ENCODE data around the gene STAT5B. TPM values are rescaled to one million over a fixed set of nuclear protein-coding genes. Genes with fewer than 3 reads are reported as not detected.
"Not testable (repeated sequence)": the region's sequence is repeated elsewhere in the genome, so short reads cannot be mapped to it uniquely, and the experiment has no call there.

STAT5B gene
- total RNA-seq, 1 experiment from 2014 or later = 36.4 TPM

- H3K4me3 Mint-ChIP-seq = no peak overlapping the region
- no peak overlapping the region for H3K27ac Mint-ChIP-seq
- no peaks in the 10 kb centered on the region for H3K9me3 Mint-ChIP-seq
- TF ChIP-seq IRF2 (CRISPR knock-in tag; IDR thresholded peaks at IDR 0.05; ENCODE audit: borderline replicate concordance, low read depth) = no peak
- TF ChIP-seq TEAD4 (CRISPR knock-in tag; IDR thresholded peaks at IDR 0.05) = no peak
- no peak for TF ChIP-seq NFYB (CRISPR knock-in tag; conservative IDR thresholded peaks at IDR 0.05; ENCODE audit: low read depth)
- no peak for TF ChIP-seq FOXP4 (CRISPR knock-in tag; IDR thresholded peaks at IDR 0.05)
- TF ChIP-seq CBFB (CRISPR knock-in tag; IDR thresholded peaks at IDR 0.05; ENCODE audit: low read depth) = no peak
- no peak for TF ChIP-seq USF1 (CRISPR knock-in tag; IDR thresholded peaks at IDR 0.05)
- TF ChIP-seq ZNF281 (CRISPR knock-in tag; IDR thresholded peaks at IDR 0.05) = no peak
- TF ChIP-seq RORB (CRISPR knock-in tag; IDR thresholded peaks at IDR 0.05) = no peak
- DNase-seq (ENCODE audit: low spot score) (no peak), ATAC-seq (no peak)
- peaks cover 22% of the 10 kb centered on the region for H3K4me1 Mint-ChIP-seq
- CTCF ChIA-PET = interaction anchor here (0.6 to 7.3 kb wide), 9 partner anchors 9 to 329 kb away, joined by 3 to 55 read pairs (median 3); partner anchors contain the start of gene KCNH4
- peaks cover 29% of the 10 kb centered on the region for H3K27me3 Mint-ChIP-seq (ENCODE audit: low read depth)
- no peaks in the 10 kb centered on the region for H3K36me3 Mint-ChIP-seq
- POLR2A ChIA-PET = interaction anchor here (0.6 kb wide), 1 partner anchor 269 kb away, joined by 5 read pairs; no protein-coding TSS in a partner anchor
Observed at GRCh38 chr17:42188749-42189650, 87.2 kb downstream of the STAT5B start.

GRCh38 chr17:42187833-42188232 is 88.4 kb downstream of the STAT5B start:
- DNase-seq (ENCODE audit: low spot score) = no peak
- no peak for TF ChIP-seq ZBTB43 (CRISPR knock-in tag; IDR thresholded peaks at IDR 0.05)
- no peak for TF ChIP-seq RORB (CRISPR knock-in tag; IDR thresholded peaks at IDR 0.05)
- no peak for TF ChIP-seq ZNF263 (CRISPR knock-in tag; IDR thresholded peaks at IDR 0.05; ENCODE audit: low read depth)
- no peak for TF ChIP-seq MXD4 (CRISPR knock-in tag; IDR thresholded peaks at IDR 0.05; ENCODE audit: borderline replicate concordance)
- no peak for TF ChIP-seq PRRX2 (CRISPR knock-in tag; IDR thresholded peaks at IDR 0.05)
- TF ChIP-seq ATF6 (CRISPR knock-in tag; IDR thresholded peaks at IDR 0.05) = no peak

GRCh38 chr17:42186191-42186590 is 90.0 kb downstream of the STAT5B start:
- peaks cover 28% of the 10 kb centered on the region for H3K4me1 Mint-ChIP-seq
- ChIA-PET CTCF (interaction anchor here (0.6 to 7.3 kb wide), 7 partner anchors 8 to 618 kb away, joined by 3 to 55 read pairs (median 4); partner anchors contain the start of gene GHDC), POLR2A (interaction anchor here (0.7 kb wide), 1 partner anchor 27 kb away, joined by 9 read pairs; no protein-coding TSS in a partner anchor)
- DNase-seq (ENCODE audit: low spot score); H3K9me3 Mint-ChIP-seq; H3K27ac Mint-ChIP-seq; ATAC-seq; H3K4me3 Mint-ChIP-seq; H3K36me3 Mint-ChIP-seq: not testable (repeated sequence)
- peaks cover 58% of the 10 kb centered on the region for H3K27me3 Mint-ChIP-seq (ENCODE audit: low read depth)

More at GRCh38 chr17:42187833-42188232, 88.4 kb downstream of the STAT5B start:
- Mint-ChIP-seq H3K9me3 (no peaks in the 10 kb centered on the region), H3K27ac (no peak overlapping the region), H3K36me3 (no peaks in the 10 kb centered on the region), H3K27me3 (ENCODE audit: low read depth) (peaks cover 41% of the 10 kb centered on the region), H3K4me1 (peaks cover 24% of the 10 kb centered on the region), H3K4me3 (no peak overlapping the region)
- ChIA-PET POLR2A (no interaction called here), CTCF (interaction anchor here (0.6 to 7.3 kb wide), 10 partner anchors 13 to 333 kb away, joined by 3 to 55 read pairs (median 4); partner anchors contain the start of gene KAT2A)
- no peak for ATAC-seq
